ENCODE measurements around the gene C14orf93. TPM values are rescaled to one million over a fixed set of nuclear protein-coding genes. Genes with fewer than 3 reads are reported as not detected.
A peak's percentile ranks its signal among the peaks of the same experiment; 100 is the strongest.

C14orf93 gene, protein sequence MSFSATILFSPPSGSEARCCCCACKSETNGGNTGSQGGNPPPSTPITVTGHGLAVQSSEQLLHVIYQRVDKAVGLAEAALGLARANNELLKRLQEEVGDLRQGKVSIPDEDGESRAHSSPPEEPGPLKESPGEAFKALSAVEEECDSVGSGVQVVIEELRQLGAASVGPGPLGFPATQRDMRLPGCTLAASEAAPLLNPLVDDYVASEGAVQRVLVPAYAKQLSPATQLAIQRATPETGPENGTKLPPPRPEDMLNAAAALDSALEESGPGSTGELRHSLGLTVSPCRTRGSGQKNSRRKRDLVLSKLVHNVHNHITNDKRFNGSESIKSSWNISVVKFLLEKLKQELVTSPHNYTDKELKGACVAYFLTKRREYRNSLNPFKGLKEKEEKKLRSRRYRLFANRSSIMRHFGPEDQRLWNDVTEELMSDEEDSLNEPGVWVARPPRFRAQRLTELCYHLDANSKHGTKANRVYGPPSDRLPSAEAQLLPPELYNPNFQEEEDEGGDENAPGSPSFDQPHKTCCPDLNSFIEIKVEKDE
- total RNA-seq, result 10 to 100 TPM; 11.4 to 11.6 TPM

DNA sequence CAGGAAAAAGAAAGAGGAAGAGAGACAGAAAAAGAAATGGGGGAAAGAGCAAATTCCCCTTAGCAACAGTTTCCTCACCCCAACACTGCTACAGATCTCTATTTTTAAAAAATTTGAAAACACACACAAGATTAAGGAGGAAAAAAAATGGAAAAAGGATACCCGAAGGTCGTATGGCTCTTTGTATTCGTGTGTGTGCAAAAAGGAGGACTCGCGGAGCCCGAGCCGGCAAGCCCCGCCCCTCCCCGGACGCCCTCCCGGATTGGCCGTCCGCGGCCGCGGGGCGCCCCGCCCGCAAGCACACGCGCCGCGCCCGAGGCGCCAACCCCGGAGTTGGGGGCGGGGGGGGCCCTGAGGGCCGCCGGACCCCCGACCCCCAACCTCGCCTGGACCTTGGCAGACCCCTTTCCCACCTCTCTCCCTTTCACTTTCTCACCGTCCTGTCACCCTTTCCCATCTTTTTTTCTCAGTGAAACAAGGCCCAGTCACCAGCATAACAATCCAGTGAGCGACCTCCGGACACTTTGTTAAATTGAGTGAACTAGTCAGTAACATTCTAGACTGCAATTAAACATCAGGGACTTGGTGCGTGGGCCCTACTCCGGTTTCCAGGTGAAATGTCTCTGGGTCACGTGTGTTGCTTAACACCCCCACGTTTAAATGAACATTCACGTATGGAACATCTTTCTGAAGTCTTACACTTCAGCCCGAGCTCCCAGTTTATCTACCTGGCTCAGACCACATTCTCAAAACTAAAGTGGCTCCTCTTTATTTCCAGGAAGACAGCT, at the start of gene C14orf93:
TSS of gene C14orf93 (minus strand) at position 205 of the 788 bp plus-strand sequence. CDS start 11,120 bp downstream, outside the sequence.
- DNase-seq (peak; percentile 87), ATAC-seq (ENCODE audit: low read depth) (peak; percentile 28)
- H3K4me1 Mint-ChIP-seq, result peaks cover 31% of the 10 kb centered on the region
- no peaks in the 10 kb centered on the region for H3K9me3 Mint-ChIP-seq
- no peaks in the 10 kb centered on the region for H3K27me3 Mint-ChIP-seq
- H3K27ac Mint-ChIP-seq, result peak within 1 kb of the TSS; percentile 90
- H3K4me3 Mint-ChIP-seq, result peak within 1 kb of the TSS; percentile 95
- POLR2A ChIA-PET, result interaction anchor here (0.8 kb wide), 1 partner anchor 17 kb away, joined by 5 read pairs; no protein-coding TSS in a partner anchor
- no peaks in the 10 kb centered on the region for H3K36me3 Mint-ChIP-seq

DNA sequence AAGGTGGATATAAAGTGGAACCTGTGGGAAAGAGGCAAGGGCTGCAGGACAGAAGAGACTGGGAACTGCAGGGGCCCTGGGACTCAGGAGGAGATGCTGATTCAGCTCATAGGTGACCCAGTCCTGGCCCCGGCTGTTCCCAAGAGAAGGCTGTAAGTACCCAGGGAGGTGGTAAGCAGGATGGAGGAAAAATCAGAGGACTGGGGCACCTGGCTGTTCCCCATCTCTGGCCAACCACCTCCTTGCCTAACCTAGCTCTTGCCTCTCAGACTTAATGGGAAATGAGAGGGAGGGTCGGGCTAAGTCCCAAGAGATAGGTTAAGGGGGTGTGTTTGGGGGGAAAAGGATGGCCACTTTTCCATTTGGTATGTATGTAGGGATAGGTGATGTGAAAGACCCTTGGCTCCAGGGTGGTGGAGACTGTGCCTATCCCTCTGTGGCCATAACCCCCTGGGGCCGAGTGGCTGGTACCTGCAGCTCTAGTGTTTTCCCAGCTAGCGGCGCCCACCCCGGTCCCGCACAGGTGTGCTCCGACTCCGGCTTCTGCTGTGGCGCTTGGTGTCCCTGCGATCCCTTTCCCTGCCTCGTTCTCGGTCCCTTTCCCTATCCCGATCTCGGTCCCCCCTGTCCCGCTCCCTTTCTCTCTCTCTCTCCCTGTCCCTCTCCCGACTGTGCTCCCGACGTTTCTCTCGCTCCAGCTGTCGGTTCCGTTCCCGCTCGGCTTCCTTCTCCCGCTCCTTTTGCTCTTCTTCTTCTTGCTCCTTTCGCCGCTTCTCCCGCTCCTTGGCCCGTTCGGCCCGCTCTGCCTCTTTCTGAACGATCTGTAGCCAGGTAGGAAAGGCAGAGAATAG, 48.9 kb upstream of the C14orf93 start:
- ATAC-seq (ENCODE audit: low read depth) (no peak), DNase-seq (no peak)
- Mint-ChIP-seq H3K4me1 (peaks cover 16% of the 10 kb centered on the region), H3K27ac (no peak overlapping the region), H3K4me3 (no peak overlapping the region), H3K36me3 (peaks cover 6% of the 10 kb centered on the region), H3K27me3 (peaks cover 8% of the 10 kb centered on the region), H3K9me3 (no peaks in the 10 kb centered on the region)
- POLR2A ChIA-PET, result interaction anchor here (0.7 to 1.8 kb wide), 9 partner anchors 12 to 489 kb away, joined by 3 to 12 read pairs (median 5); partner anchors contain the start of gene HAUS4

DNA sequence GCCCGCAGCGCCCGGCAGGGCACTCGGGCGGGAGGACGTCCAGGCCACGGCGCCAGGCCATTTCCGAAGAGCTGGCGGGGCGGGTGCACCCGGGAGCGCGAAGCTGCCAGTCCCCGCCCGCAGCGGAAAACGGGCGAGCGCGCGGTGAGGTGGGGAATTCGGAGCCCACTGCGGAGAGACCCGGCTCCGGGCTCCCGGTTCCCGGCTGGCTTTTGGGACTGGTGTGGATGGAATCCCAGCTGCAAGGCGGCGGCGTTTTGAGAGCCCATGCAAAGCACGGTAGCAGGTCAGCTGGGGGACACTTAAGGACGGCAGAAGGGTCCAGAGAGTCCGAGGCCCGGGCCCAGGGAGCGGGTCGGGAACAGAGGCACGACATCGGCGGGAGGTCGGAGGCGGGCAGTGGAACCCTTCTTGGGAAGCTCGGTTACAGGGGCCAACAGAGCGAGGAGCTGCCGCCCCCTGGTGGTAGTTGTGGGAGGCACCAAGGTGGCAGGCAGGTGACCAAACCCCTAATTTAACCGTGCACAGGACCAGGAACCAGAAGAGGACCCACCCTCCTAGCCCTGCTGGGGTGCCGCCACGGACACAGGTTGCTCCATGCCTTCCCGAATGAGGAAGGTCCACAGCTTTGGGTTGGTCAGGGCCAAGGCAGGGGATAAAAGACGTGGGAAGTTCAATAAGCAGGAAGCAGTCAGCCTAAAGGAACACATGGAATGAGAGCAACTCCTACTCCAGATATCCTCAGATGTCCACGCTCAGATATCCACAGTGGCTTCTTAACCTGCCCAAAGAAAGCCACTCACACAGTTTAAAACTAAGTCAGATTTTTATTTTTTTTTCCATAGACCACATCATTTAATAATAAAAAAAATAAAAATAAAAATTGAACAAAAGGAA, 48.1 kb upstream of the C14orf93 start:
- H3K9me3 Mint-ChIP-seq, result no peaks in the 10 kb centered on the region
- DNase-seq (peak; percentile 90), ATAC-seq (ENCODE audit: low read depth) (peak; percentile 71)
- H3K36me3 Mint-ChIP-seq, result peaks cover 3% of the 10 kb centered on the region
- H3K4me1 Mint-ChIP-seq, result peaks cover 16% of the 10 kb centered on the region
- H3K4me3 Mint-ChIP-seq, result peak overlapping the region; percentile 81
- no peak overlapping the region for H3K27ac Mint-ChIP-seq
- H3K27me3 Mint-ChIP-seq, result peaks cover 8% of the 10 kb centered on the region
- POLR2A ChIA-PET, result interaction anchor here (0.5 to 1.8 kb wide), 12 partner anchors 14 to 1546 kb away, joined by 3 to 12 read pairs (median 4); partner anchors contain the start of gene HAUS4

DNA sequence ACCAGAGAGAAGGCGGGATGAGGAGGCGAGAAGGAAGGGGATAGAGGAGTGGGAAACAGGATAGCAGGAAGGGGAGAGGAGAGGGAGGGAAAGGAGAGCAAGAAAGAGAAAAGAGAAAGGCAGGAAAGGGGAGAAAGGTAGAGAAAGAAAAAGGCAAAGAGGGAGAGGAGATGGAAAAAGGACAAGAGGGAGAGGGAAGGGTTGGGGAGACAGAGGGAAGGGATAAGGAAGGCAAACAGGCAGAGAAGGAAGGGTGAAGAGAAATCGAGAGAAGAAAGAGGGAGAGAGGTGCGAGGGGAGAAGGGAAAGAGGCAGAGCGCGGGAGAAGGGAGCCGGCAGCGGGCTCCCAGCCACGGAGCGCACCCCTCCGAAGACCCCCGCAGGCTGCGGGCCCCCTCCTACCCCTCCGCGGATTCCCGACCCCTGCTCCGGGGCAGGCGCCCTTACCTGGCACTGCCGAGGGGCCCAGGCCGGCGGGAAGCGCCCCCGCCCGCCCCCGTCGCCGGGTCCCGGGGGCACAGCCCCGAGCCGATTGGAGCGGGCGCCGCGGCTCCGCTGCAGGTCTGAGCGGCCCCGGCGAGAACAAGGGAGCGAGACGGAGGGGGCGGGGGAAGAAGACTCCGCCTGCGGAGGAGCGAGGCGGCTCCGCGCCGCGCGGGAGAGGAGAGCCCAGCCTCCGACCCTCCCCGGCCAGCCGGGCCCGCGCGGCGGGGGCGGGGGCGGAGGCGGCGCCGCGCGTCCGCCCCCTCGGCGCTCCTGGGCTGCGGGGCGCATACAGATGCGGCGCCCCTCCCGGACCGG, 47.2 kb upstream of the C14orf93 start, which contains the start of gene CDH24:
TSS of gene CDH24 (minus strand) at position 565 of the 801 bp plus-strand sequence. CDS start 1,787 bp downstream, outside the sequence.
- H3K4me1 Mint-ChIP-seq, result peaks cover 16% of the 10 kb centered on the region
- no peaks in the 10 kb centered on the region for H3K9me3 Mint-ChIP-seq
- H3K27ac Mint-ChIP-seq, result peak within 1 kb of the TSS; percentile 35
- peaks cover 8% of the 10 kb centered on the region for H3K27me3 Mint-ChIP-seq
- peak within 1 kb of the TSS; percentile 81 for H3K4me3 Mint-ChIP-seq
- peak; percentile 81 for DNase-seq
- H3K36me3 Mint-ChIP-seq, result peaks cover 3% of the 10 kb centered on the region
- ATAC-seq (ENCODE audit: low read depth), result peak; percentile 76
- POLR2A ChIA-PET, result interaction anchor here (0.5 to 2.6 kb wide), 13 partner anchors 14 to 1546 kb away, joined by 3 to 12 read pairs (median 5); partner anchors contain the start of gene HAUS4

DNA sequence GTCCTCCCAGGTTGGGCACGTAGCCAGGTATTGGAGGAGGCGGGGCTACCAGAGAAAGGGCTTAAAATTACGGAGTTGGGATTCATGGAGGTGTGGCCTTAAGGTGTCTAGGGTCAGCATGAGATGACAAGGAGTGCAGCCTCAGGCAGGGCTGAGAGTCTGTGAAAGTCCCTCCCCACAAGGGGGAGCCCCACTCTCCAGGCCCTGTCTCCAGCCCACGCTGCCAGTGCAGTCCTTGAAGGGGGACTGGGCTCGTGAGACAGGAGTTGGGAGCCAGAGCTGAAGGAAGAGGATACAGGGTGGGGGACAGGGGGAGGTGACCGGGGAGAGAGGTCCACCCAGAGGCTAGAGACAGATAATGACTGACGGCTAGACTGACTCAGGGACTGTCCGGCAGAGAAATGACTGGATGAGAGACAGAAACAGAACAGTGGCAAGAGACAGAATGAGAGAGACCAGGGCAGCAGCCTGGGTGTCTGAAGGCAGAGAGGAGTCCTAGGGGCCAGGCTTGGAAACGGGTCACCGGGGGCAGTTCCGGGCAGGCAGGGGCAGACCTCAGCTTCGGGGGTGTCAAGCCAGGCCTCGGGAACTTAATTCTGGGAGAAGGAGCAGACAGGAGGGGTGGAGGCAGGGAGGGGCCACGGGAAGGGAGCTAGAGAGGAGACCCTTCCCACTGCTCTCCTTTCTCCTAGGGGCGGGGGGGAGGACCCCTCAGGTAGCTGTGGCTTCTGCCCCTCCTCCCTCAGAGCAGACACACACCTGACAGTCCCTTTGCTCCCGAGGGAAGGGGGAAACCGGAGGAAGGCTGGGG, 46.4 kb upstream of the C14orf93 start:
- Mint-ChIP-seq H3K27ac (peak overlapping the region; percentile 35), H3K4me3 (peak overlapping the region; percentile 80), H3K9me3 (no peaks in the 10 kb centered on the region), H3K36me3 (peaks cover 3% of the 10 kb centered on the region), H3K4me1 (peaks cover 16% of the 10 kb centered on the region), H3K27me3 (peaks cover 8% of the 10 kb centered on the region)
- DNase-seq (peak; percentile 73), ATAC-seq (ENCODE audit: low read depth) (peak; percentile 65)
- POLR2A ChIA-PET, result interaction anchor here (0.6 to 2.6 kb wide), 3 partner anchors 32 to 70 kb away, joined by 3 to 9 read pairs (median 3); no protein-coding TSS in a partner anchor

DNA sequence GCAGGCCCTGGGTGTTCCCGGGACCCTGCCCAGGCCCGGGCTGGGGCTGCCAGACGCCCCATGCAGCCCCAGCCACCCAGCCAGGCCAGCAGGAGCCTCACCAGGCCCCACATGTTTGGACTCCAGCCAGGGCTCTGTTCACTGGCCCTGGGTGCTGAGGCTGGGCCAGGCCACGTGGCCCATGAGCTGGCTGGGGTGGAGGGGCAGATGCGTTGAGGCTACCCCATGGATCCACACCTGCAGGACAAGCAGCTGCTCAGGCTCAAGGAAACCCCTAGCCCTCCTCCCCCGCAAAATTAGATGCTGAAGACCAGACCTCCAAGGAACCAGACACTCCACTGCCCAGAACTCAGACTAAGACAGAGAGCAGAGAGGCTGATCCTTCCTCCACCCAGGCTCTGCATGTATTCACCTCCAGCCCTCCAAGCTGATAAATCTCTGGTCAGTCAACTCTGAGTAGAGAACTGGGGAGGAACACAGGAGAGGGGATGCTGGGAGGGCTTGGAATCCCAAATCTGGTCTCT, 45.7 kb upstream of the C14orf93 start:
- Mint-ChIP-seq H3K27ac (no peak overlapping the region), H3K4me1 (peaks cover 16% of the 10 kb centered on the region), H3K36me3 (peaks cover 3% of the 10 kb centered on the region), H3K4me3 (no peak overlapping the region), H3K9me3 (no peaks in the 10 kb centered on the region), H3K27me3 (peaks cover 8% of the 10 kb centered on the region)
- POLR2A ChIA-PET, result interaction anchor here (2.6 kb wide), 1 partner anchor 69 kb away, joined by 9 read pairs; no protein-coding TSS in a partner anchor
- ATAC-seq (ENCODE audit: low read depth) (no peak), DNase-seq (no peak)

DNA sequence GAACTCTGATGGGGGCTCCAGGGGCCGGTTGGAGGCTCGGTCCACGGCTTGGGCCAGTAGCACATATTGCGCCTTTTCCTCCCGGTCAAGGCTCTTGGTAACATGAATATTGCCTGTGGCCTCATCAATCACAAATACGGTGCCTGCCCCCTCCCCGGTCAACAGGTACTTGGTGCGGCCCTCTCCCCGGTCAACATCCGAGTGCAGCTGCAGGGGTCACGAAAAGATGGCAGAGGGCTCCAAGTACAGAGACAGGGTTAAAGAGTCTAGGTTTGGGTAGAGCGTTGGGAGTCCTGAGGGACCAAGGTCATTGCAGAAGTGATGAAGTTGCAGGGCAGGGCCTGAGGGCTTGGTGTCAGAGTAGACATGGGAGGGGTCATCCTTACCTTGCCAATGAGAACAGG, 45.2 kb upstream of the C14orf93 start:
- Mint-ChIP-seq H3K27ac (no peak overlapping the region), H3K4me1 (peaks cover 16% of the 10 kb centered on the region), H3K27me3 (peaks cover 8% of the 10 kb centered on the region), H3K36me3 (peaks cover 3% of the 10 kb centered on the region), H3K9me3 (no peaks in the 10 kb centered on the region), H3K4me3 (no peak overlapping the region)
- POLR2A ChIA-PET, result interaction anchor here (0.5 to 2.6 kb wide), 3 partner anchors 60 to 484 kb away, joined by 3 to 9 read pairs (median 5); no protein-coding TSS in a partner anchor
- ATAC-seq (ENCODE audit: low read depth) (no peak), DNase-seq (no peak)

DNA sequence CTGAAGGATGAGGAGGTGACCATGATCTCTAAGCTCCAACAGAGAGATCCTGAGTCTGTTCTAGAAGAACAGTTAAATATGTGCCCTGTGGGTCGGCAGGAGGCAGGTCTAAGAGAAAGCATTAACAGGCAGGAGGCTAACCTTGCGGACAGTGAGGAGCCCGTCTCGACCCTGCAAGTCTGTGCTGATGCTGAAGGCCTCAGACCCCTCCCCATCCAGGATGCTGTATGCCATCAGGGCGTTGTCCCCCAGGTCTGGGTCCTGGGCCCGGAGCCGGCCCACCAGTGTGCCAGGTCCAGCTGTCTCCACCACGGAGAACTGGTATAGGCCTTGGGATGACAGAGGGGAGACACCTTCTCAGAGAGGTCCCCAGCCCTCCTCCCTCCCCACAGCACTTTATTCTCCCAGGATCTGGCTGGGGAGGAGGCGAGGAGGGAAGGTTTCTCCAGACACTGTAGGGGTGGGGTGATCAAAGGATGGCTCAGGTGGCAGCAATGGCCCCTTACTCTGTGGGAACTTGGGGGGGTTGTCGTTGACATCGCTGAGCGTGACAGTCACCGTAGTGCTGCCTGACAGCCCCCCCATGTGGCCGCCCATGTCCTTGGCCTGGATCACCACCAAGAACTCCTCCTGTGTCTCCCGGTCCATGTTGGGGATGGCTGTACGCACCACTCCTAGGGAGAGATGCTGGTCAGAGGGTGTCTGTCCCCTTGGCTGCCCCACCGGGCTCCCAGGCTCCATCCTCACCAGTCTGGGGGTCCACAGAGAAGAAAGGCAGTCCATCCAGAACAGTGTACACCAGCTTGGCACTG, 44.3 kb upstream of the C14orf93 start:
- POLR2A ChIA-PET, result interaction anchor here (1.0 to 2.6 kb wide), 2 partner anchors 59 to 67 kb away, joined by 3 to 9 read pairs; no protein-coding TSS in a partner anchor
- Mint-ChIP-seq H3K27ac (no peak overlapping the region), H3K9me3 (no peaks in the 10 kb centered on the region), H3K4me3 (no peak overlapping the region), H3K36me3 (peaks cover 1% of the 10 kb centered on the region), H3K27me3 (peaks cover 8% of the 10 kb centered on the region), H3K4me1 (peaks cover 16% of the 10 kb centered on the region)
- ATAC-seq (ENCODE audit: low read depth) (no peak), DNase-seq (peak; percentile 55)

DNA sequence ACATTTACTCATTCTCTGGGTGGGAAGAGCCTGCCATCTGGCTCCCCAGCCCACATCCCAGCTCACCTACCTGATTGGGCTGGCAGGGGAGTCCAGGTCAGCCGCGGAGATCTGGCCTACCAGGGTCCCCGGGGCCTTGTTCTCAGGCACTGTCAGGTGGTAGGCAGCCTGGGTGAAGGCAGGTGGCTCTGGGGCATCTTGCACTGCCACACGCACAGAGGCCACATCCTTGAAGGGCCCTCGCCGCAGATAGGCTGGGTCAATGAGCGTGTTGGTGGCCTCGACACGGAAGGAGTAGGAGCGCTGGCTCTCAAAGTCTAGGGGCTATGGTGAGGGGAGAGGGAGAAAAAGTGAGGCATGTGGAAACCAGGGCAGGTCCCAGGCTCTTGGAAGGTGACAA, 43.5 kb upstream of the C14orf93 start:
- Mint-ChIP-seq H3K27me3 (peaks cover 8% of the 10 kb centered on the region), H3K27ac (no peak overlapping the region), H3K36me3 (no peaks in the 10 kb centered on the region), H3K9me3 (no peaks in the 10 kb centered on the region), H3K4me3 (no peak overlapping the region), H3K4me1 (peaks cover 16% of the 10 kb centered on the region)
- POLR2A ChIA-PET, result no interaction called here
- DNase-seq (no peak), ATAC-seq (ENCODE audit: low read depth) (no peak)

Measured in activated naive CD8-positive, alpha-beta T cell treated with anti-CD3 and anti-CD28 coated beads, Interleukin-2, amount 10 ng/mL, durations not matched to agents 7 days and 5 days (primary cell).